Naive thymus-derived CD8-positive, alpha-beta T cell (primary cell): Measurements from ENCODE around the gene KIF14. TPM values are rescaled to one million over a fixed set of nuclear protein-coding genes. Genes with fewer than 3 reads are reported as not detected.

Experiments used
- ATAC-seq, 2 donors: fragments of 150-1000 bp; cut with Tn5 transposase in 1 of 2; sonication (Bioruptor Pico), chemical (Tn5 transposase) in 1 of 2; 1 replicate in 1 of 2; 2 replicates in 1 of 2; pipeline ENCODE4 v1.10.0; 2021; ENCODE audit warnings: mild to moderate bottlenecking in 2 of 2, moderate library complexity in 2 of 2
- POLR2A ChIA-PET: fragments of 350-600 bp; sonication (Branson Sonifier 250); formaldehyde crosslinking; loops from one replicate; lab custom pipeline; 2021; ENCODE audit warnings: antibody characterized with exemption; lab: Charles Lee
- DNase-seq, 10 donors: peaks; one replicate each; pipeline versions ENCODE4 v3.0.0 to v3.0.0-alpha.2; 2020 to 2022
- H3K27ac Mint-ChIP-seq, 10 donors: one replicate each; pipeline ENCODE4 v1.8.0; 2020 to 2022; ENCODE audit warnings: mild to moderate bottlenecking in 10 of 10, mixed read lengths in 10 of 10, moderate library complexity in 4 of 10, inconsistent platforms in 1 of 10
- H3K27me3 Mint-ChIP-seq, 5 donors: one replicate each; pipeline ENCODE4 v1.8.0; 2021 to 2022; ENCODE audit warnings: mixed read lengths in 5 of 5
- H3K36me3 Mint-ChIP-seq, 3 donors: one replicate each; pipeline ENCODE4 v1.8.0; 2020 to 2022; ENCODE audit warnings: mixed read lengths in 3 of 3, mild to moderate bottlenecking in 2 of 3, inconsistent platforms in 1 of 3
- H3K4me1 Mint-ChIP-seq, 4 donors: one replicate each; pipeline ENCODE4 v1.8.0; 2021 to 2022; ENCODE audit warnings: mixed read lengths in 4 of 4
- H3K4me3 Mint-ChIP-seq, 10 donors: one replicate each; pipeline ENCODE4 v1.8.0; 2020 to 2022; ENCODE audit warnings: mild to moderate bottlenecking in 10 of 10, mixed read lengths in 10 of 10, moderate library complexity in 6 of 10, inconsistent platforms in 1 of 10
- H3K9me3 Mint-ChIP-seq, 9 donors: one replicate each; pipeline ENCODE4 v1.8.0; 2020 to 2022; ENCODE audit warnings: mixed read lengths in 9 of 9, mild to moderate bottlenecking in 3 of 9, inconsistent platforms in 1 of 9, moderate library complexity in 1 of 9
- polyA plus RNA-seq, 3 donors: library from polyadenylated mRNA; unstranded; fragments of 300-500 nt; fragmentation: Illumina TruSeq; gene quantifications; one replicate each; pipeline ENCODE4 v1.2.3, GENCODE V29; 2021
- total RNA-seq, 8 experiments: library from RNA in 2 of 8; stranded (reverse) in 2 of 8; gene quantifications; one replicate each; pipeline ENCODE4 v1.2.3 and lab custom pipeline; 2021 to 2026

The KIF14 gene
- total RNA-seq (under 1 TPM; 0.05 to 0.10 TPM), polyA plus RNA-seq (not detected), total RNA-seq (lab: John Stamatoyannopoulos, UW) (0.14 to 2.1 (median 0.98) reads per million in 6 experiments)

DNA sequence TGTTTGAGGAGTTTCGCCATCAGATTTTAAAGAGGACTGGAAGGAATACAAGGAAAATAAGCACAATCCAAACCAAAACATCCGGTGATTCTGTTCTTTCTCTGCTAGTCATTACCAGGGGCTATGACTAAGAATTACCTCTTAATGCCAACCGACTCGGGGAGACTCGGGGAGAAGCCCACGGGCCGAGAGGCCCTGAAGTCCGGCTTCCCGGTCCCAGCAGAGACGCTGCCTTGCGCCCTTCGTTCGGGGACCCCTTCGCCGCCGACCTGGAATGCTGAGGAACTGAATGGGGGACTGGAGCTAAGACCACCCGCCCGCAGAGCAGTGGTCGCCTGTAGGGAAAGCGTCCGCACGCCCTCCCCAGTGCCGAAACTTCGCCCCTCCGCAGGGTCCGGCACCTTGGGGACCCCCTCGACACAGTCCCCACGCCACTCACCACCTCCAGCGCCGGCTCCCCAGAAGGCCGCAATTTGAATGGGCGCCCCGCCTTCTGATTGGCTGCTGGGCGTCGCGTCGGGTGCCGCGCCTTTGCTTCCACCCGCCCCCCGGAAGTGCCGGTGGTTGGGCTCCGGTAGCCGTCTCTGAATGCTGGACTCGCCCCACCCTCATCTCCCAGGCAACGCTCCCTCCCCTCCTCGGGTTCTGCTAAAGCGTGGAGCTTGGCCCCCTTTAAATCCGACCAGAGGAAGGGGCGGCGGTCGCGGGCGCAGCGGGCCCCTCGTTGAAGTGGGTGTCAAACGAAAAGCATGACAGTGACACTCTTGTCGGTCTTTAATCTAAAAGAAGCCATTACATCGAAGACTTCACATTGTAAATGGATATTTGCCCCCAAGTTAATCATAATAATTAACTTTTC, at the start of gene KIF14:
Gene KIF14 (minus strand): TSS at position 479 of the 859 bp plus-strand sequence. CDS start 2,028 bp downstream, outside the sequence.
- Mint-ChIP-seq H3K27me3 (no peaks in the 10 kb centered on the region), H3K9me3 (no peaks in the 10 kb centered on the region), H3K4me3 (peak within 1 kb of the TSS; percentile 92 to 99 (median 96)), H3K36me3 (no peaks in the 10 kb centered on the region), H3K4me1 (peaks cover 4 to 28% (median 21%) of the 10 kb centered on the region in 4 donors), H3K27ac (peak within 1 kb of the TSS; percentile 76 to 97 (median 93))
- POLR2A ChIA-PET = interaction anchor here (0.6 to 2.7 kb wide), 2 partner anchors 49 to 183 kb away, joined by 3 to 13 read pairs; partner anchors contain the start of gene DDX59
- peak; percentile 95 to 96 for ATAC-seq
- peak; percentile 87 to 96 (median 91) for DNase-seq

- Mint-ChIP-seq H3K4me1 (peaks cover 18 to 57% (median 45%) of the 10 kb centered on the region in 4 donors), H3K9me3 (no peaks in the 10 kb centered on the region), H3K27ac (peak within 1 kb of the TSS; percentile 91 to 98 (median 96)), H3K4me3 (peak within 1 kb of the TSS; percentile 89 to 100 (median 96)), H3K36me3 (peaks cover 0 to 24% (median 14%) of the 10 kb centered on the region in 3 donors), H3K27me3 (no peaks in the 10 kb centered on the region)
- DNase-seq (peak; percentile 78 to 91 (median 86)), ATAC-seq (peak; percentile 86 to 88)
- POLR2A ChIA-PET = interaction anchor here (0.6 to 1.8 kb wide), 9 partner anchors 9 to 81 kb away, joined by 3 to 13 read pairs (median 3); partner anchors contain the start of genes CAMSAP2 and KIF14
Observed at GRCh38 chr1:200669314-200670241, 49.0 kb upstream of the KIF14 start, which contains the start of gene DDX59. Gene DDX59, minus strand, starts transcription at chr1:200669907. Its CDS starts 3,167 bp downstream, at chr1:200666740.

DNA sequence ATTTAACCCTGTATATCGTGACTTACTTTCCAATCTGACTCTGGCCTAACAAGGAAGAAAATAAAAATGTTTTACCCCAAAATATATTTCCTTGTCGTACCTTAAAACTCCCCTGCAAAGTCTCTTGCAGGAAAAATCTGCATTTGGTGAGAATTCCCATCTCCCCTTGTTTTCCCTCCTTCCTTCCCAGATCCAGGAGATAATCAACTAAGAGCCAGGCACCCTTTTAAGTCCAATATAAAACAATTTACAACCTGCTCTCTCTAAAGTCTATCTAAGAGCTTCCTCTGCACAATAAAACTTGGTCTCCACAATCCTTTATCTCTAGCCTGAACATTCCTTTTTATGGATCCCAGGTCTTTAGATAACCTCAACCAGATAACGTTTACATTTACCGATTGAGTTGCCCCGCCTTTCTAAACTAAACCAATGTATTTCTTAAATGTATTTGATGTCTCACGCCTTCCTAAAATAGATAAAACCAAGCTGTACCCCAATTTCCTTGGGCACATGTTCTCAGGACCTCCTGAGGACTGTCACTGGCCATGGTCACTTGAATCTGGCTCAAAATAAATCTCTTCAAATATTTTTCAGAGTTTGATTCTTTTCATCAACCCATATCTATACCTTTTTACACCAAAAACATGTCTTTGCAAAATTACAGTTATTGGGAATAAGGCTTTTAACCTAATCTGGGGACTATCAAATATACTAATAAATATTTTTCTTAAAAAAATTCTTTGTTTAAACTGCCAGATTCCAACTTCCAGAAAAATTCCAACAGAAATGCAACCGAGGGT, 48.2 kb upstream of the KIF14 start:
- DNase-seq = no peak
- peak overlapping the region; percentile 71 to 100 (median 95) for H3K4me3 Mint-ChIP-seq

DNA sequence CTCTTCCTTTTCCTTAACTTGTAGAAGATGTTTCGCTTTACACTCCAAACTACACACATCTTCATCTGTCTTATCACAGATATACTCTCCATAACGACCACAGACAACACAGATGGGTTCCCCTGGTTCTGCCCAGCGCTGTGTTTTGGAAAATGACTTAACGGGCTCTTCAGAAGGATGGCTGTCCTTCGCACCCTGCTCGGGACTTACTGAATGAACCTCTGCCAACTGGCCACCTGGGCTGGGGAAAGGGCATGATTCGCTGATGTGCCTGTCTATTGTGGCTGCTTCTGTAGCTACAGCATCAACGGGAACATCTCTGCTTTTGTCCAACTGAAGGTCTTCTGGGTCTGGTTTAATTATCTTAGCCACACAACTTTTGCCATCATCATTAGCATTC, 45.8 kb upstream of the KIF14 start:
- no peak for DNase-seq
- no peaks in the 10 kb centered on the region for H3K27me3 Mint-ChIP-seq
- peak overlapping the region in 6 of 10 donors; percentile 1 to 50 (median 24) for H3K4me3 Mint-ChIP-seq
- peaks cover 36 to 84% (median 70%) of the 10 kb centered on the region in 4 donors for H3K4me1 Mint-ChIP-seq
- H3K9me3 Mint-ChIP-seq = no peaks in the 10 kb centered on the region
- ATAC-seq = no peak
- POLR2A ChIA-PET = no interaction called here
- peak overlapping the region in 7 of 10 donors; percentile 17 to 82 (median 50) for H3K27ac Mint-ChIP-seq
- peaks cover 0 to 55% (median 29%) of the 10 kb centered on the region in 3 donors for H3K36me3 Mint-ChIP-seq

More for the DNA sequence above, 48.2 kb upstream of the KIF14 start:
- Mint-ChIP-seq H3K36me3 (peaks cover 0 to 33% (median 17%) of the 10 kb centered on the region in 3 donors), H3K27ac (peak overlapping the region; percentile 57 to 98 (median 93)), H3K9me3 (no peaks in the 10 kb centered on the region), H3K4me1 (peaks cover 23 to 65% (median 54%) of the 10 kb centered on the region in 4 donors), H3K27me3 (no peaks in the 10 kb centered on the region)
- no peak for ATAC-seq
- POLR2A ChIA-PET = interaction anchor here (0.6 to 1.8 kb wide), 5 partner anchors 17 to 82 kb away, joined by 3 to 13 read pairs (median 4); partner anchors contain the start of gene KIF14

GRCh38 chr1:200665861-200666260, 45.3 kb upstream of the KIF14 start:
- Mint-ChIP-seq H3K9me3 (no peaks in the 10 kb centered on the region), H3K27me3 (no peaks in the 10 kb centered on the region), H3K27ac (peak overlapping the region in 7 of 10 donors; percentile 9 to 82 (median 34)), H3K4me3 (peak overlapping the region in 4 of 10 donors; percentile 2 to 50 (median 32)), H3K36me3 (peaks cover 0 to 59% (median 30%) of the 10 kb centered on the region in 3 donors), H3K4me1 (peaks cover 39 to 84% (median 70%) of the 10 kb centered on the region in 4 donors)
- POLR2A ChIA-PET = interaction anchor here (0.7 kb wide), 1 partner anchor 311 kb away, joined by 3 read pairs; no protein-coding TSS in a partner anchor
- DNase-seq = no peak
- ATAC-seq = no peak

- H3K4me1 Mint-ChIP-seq = peaks cover 35 to 57% (median 43%) of the 10 kb centered on the region in 4 donors
- no peak for ATAC-seq
- POLR2A ChIA-PET = interaction anchor here (1.2 kb wide), 1 partner anchor 9 kb away, joined by 3 read pairs; the partner anchor contains the start of gene DDX59
Observed at GRCh38 chr1:200660719-200661118, 40.2 kb upstream of the KIF14 start.

DNA sequence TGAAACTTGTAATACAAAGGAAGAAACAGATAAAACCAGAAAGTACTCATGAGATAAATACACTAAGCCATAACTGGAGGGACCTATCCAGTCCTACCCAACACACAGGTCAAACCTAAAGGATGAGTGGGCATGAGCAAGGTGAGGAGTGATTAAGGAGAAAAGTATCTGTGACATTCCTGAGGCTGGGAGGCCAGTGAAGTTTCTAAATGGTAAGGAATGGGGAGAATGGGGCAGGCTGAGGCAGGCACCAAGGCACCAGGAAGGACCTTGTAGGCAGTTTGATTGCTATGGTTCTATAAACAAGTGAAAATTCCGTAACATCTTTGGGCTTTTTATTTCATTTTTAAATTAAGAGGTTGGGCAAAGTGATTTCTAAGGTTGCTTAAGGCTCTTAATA, 38.7 kb upstream of the KIF14 start:
- POLR2A ChIA-PET = no interaction called here
- H3K9me3 Mint-ChIP-seq = no peaks in the 10 kb centered on the region
- ATAC-seq (no peak), DNase-seq (no peak)
- no peaks in the 10 kb centered on the region for H3K27me3 Mint-ChIP-seq
- H3K36me3 Mint-ChIP-seq = peaks cover 14 to 98% (median 36%) of the 10 kb centered on the region in 3 donors
- H3K27ac Mint-ChIP-seq = peak overlapping the region in 5 of 10 donors; percentile 20 to 84 (median 37)
- no peak overlapping the region for H3K4me3 Mint-ChIP-seq
- H3K4me1 Mint-ChIP-seq = peaks cover 30 to 44% (median 38%) of the 10 kb centered on the region in 4 donors

More at GRCh38 chr1:200660719-200661118, 40.2 kb upstream of the KIF14 start:
- Mint-ChIP-seq H3K27me3 (no peaks in the 10 kb centered on the region), H3K27ac (peak overlapping the region in 4 of 10 donors; percentile 9 to 54 (median 32)), H3K36me3 (peaks cover 5 to 97% (median 39%) of the 10 kb centered on the region in 3 donors), H3K9me3 (no peaks in the 10 kb centered on the region), H3K4me3 (no peak overlapping the region)
- no peak for DNase-seq

GRCh38 chr1:200658037-200658818, 37.7 kb upstream of the KIF14 start:
- POLR2A ChIA-PET = no interaction called here
- no peak for DNase-seq
- Mint-ChIP-seq H3K4me3 (no peak overlapping the region), H3K27ac (peak overlapping the region in 2 of 10 donors; percentile 23 to 34), H3K36me3 (peaks cover 14 to 98% (median 33%) of the 10 kb centered on the region in 3 donors), H3K27me3 (no peaks in the 10 kb centered on the region), H3K9me3 (no peaks in the 10 kb centered on the region), H3K4me1 (peaks cover 27 to 42% (median 39%) of the 10 kb centered on the region in 4 donors)
- no peak for ATAC-seq

DNA sequence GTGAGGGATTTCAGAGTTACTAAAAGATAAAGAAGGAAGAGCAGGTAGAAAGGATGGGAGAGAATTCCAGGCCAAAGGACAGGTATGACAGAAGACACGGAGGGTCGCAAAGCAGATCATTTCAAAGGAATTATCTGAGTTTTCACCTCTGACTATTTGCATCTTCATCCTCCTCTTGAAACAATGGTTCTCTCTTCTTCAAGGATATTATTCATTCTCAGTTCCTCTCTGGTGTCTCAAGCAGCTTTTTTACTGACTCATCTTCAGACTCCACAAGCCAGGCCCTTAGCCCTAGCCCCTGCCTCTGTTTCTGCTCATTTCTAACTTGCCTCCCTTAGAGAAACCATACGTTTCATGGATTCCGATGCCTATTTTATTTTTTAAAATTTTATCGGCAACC, 34.1 kb upstream of the KIF14 start:
- Mint-ChIP-seq H3K27ac (peak overlapping the region in 3 of 10 donors; percentile 44 to 68 (median 60)), H3K36me3 (peaks cover 14 to 79% (median 17%) of the 10 kb centered on the region in 3 donors), H3K27me3 (no peaks in the 10 kb centered on the region), H3K4me3 (no peak overlapping the region), H3K4me1 (peaks cover 15 to 19% (median 18%) of the 10 kb centered on the region in 4 donors), H3K9me3 (no peaks in the 10 kb centered on the region)
- ATAC-seq = no peak
- POLR2A ChIA-PET = no interaction called here
- no peak for DNase-seq

DNA sequence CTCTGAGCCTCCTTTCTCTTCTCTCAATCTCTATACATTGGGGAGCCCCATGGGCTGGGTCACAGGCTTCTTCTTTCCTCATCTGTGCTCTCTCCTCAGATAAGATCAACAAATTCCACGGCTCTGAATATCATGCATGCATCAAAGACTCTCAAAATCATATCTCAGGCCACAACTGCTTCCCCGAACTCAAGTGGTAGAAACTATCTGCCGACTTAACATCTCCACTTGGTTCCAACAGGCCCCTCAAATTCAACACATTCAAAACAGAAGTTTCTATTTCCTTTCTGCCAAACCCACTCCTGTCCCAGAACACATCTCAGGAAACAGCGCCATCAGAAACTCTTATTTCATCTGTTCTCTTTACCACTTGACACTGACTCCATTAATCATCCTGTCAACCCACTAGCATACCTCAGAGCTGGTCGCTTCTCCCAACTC, 32.5 kb upstream of the KIF14 start:
- Mint-ChIP-seq H3K27me3 (no peaks in the 10 kb centered on the region), H3K4me1 (peaks cover 13 to 19% (median 17%) of the 10 kb centered on the region in 4 donors), H3K27ac (peak overlapping the region in 9 of 10 donors; percentile 27 to 86 (median 67)), H3K36me3 (peaks cover 14 to 78% (median 26%) of the 10 kb centered on the region in 3 donors), H3K9me3 (no peaks in the 10 kb centered on the region), H3K4me3 (no peak overlapping the region)
- POLR2A ChIA-PET = no interaction called here
- ATAC-seq (no peak), DNase-seq (no peak)
